A673 (cell line): ENCODE data around the gene NR2F2. TPM values are rescaled to one million over a fixed set of nuclear protein-coding genes. Genes with fewer than 3 reads are reported as not detected.

Experiments
- BruUV-seq: library from RNA; stranded (reverse); fragments of 400-500 nt; replicated peaks from 2 replicates; lab custom pipeline; 2021; lab: Mats Ljungman, UMichigan
- CTCF ChIA-PET: fragments of 300-600 bp; sonication (Branson Sonifier 250); formaldehyde crosslinking; loops from one replicate; lab custom pipeline; 2022; ENCODE audit warnings: antibody characterized with exemption; lab: Charles Lee
- POLR2A ChIA-PET: fragments of 300-600 bp; sonication (Branson Sonifier 250); formaldehyde crosslinking; loops from one replicate; lab custom pipeline; 2022; ENCODE audit warnings: antibody characterized with exemption; ENCODE audit not compliant: low non-redundant PET; lab: Charles Lee
- DNase-seq: peaks from one replicate; pipeline ENCODE4 v3.0.0-alpha.2; 2015; ENCODE audit warnings: low spot score
- H3K27ac ChIP-seq: fragments of 200-600 bp; sonication (generic); 2 replicates; pipeline ENCODE4 v1.5.1; 2016; ENCODE audit warnings: mixed run types, low read depth, mild to moderate bottlenecking, mixed read lengths, antibody characterized with exemption, low read length; ENCODE audit not compliant: poor library complexity, severe bottlenecking
- H3K27me3 ChIP-seq: fragments of 200-600 bp; sonication (generic); replicated peaks from 2 replicates; pipeline ENCODE4 v1.6.1; 2017; ENCODE audit warnings: mixed run types, low read depth, mild to moderate bottlenecking, mixed read lengths, antibody characterized with exemption, low read length; ENCODE audit not compliant: insufficient read depth, poor library complexity
- H3K36me3 ChIP-seq: fragments of 200-600 bp; sonication (generic); 2 replicates; pipeline ENCODE4 v1.6.1; 2016; ENCODE audit warnings: mixed run types, mild to moderate bottlenecking, mixed read lengths, antibody characterized with exemption, low read length; ENCODE audit not compliant: insufficient read depth, poor library complexity, severe bottlenecking
- H3K4me1 ChIP-seq: fragments of 200-600 bp; sonication (generic); 2 replicates; pipeline ENCODE4 v1.6.1; 2017; ENCODE audit warnings: mixed run types, mild to moderate bottlenecking, mixed read lengths, antibody characterized with exemption, low read length; ENCODE audit not compliant: insufficient read depth, poor library complexity, severe bottlenecking
- H3K4me3 ChIP-seq: fragments of 200-600 bp; sonication (generic); 2 replicates; pipeline ENCODE4 v1.5.1; 2016; ENCODE audit warnings: low read depth, mixed run types, mild to moderate bottlenecking, mixed read lengths, low read length; ENCODE audit not compliant: poor library complexity, severe bottlenecking
- H3K9me3 ChIP-seq: fragments of 200-600 bp; sonication (generic); 2 replicates; pipeline ENCODE4 v1.6.1; 2016; ENCODE audit warnings: mixed run types, low read depth, mild to moderate bottlenecking, mixed read lengths, antibody characterized with exemption, low read length; ENCODE audit not compliant: poor library complexity, severe bottlenecking
- EZH2 ChIP-seq: fragments of 200-600 bp; sonication (generic); IDR thresholded peaks from 2 replicates; pipeline ENCODE4 v1.6.1; 2017; ENCODE audit warnings: borderline replicate concordance, low read depth, mild to moderate bottlenecking, mixed read lengths, antibody characterized with exemption, low read length; ENCODE audit not compliant: poor library complexity, severe bottlenecking
- intact Hi-C: fragments of 100-400 bp; cut with micrococcal nuclease; formaldehyde crosslinking; loops from one replicate; pipeline ENCODE4 v1.10.0; 2022; ENCODE audit not compliant: unreplicated experiment
- total RNA-seq: library from RNA; stranded (reverse); gene quantifications from 2 replicates; pipeline ENCODE4 v1.2.3, GENCODE V29; 2021
- TF ChIP-seq, protein P1 (sequence below): fragments of 300-800, 200-600 bp; sonication (generic); conservative IDR thresholded peaks from 2 replicates; pipeline ENCODE4 v1.5.1; 2017; ENCODE audit warnings: low read depth, mild to moderate bottlenecking, antibody characterized with exemption, low read length, moderate library complexity, mixed read lengths

Gene NR2F2
- total RNA-seq, 1 experiment from 2014 or later: 106 TPM

DNA sequence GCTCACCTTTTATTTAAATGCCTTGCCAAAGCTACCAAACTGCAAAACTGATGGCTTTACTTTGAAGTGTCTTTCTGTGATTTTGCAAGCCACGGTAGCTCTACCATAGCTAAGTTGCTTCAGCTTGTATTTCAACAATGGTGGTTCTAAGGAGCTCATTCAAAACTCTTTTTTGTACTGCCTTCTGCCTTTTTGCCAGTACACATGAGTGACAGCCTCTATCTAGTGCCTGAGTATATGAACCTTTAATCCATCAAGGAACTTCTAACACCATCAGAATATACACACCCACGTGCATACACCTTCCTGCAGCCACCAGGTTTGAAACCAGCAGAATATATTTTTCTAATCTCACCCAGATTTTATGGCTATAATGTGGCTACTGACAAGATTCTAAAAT is 10.4 kb upstream of the NR2F2 start:
- POLR2A ChIA-PET: interaction anchor here (0.6 kb wide), 1 partner anchor 1705 kb away, joined by 3 read pairs; no protein-coding TSS in a partner anchor
- no peaks in the 10 kb centered on the region for H3K36me3 ChIP-seq
- no peaks in the 10 kb centered on the region for H3K9me3 ChIP-seq
- H3K4me1 ChIP-seq: peaks cover 50% of the 10 kb centered on the region
- no TSS peak for BruUV-seq
- CTCF ChIA-PET: interaction anchor here (0.5 kb wide), 1 partner anchor 173 kb away, joined by 4 read pairs; no protein-coding TSS in a partner anchor
- DNase-seq: no peak
- H3K27ac ChIP-seq: no peak overlapping the region
- H3K4me3 ChIP-seq: no peak overlapping the region
- intact Hi-C loops: loop anchor here (10.0 kb wide), 3 partner anchors 265 to 715 kb away; no protein-coding TSS in a partner anchor
- TF ChIP-seq EZH2: no peak
- TF ChIP-seq, protein P1, sequence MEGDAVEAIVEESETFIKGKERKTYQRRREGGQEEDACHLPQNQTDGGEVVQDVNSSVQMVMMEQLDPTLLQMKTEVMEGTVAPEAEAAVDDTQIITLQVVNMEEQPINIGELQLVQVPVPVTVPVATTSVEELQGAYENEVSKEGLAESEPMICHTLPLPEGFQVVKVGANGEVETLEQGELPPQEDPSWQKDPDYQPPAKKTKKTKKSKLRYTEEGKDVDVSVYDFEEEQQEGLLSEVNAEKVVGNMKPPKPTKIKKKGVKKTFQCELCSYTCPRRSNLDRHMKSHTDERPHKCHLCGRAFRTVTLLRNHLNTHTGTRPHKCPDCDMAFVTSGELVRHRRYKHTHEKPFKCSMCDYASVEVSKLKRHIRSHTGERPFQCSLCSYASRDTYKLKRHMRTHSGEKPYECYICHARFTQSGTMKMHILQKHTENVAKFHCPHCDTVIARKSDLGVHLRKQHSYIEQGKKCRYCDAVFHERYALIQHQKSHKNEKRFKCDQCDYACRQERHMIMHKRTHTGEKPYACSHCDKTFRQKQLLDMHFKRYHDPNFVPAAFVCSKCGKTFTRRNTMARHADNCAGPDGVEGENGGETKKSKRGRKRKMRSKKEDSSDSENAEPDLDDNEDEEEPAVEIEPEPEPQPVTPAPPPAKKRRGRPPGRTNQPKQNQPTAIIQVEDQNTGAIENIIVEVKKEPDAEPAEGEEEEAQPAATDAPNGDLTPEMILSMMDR: no peak
- no peaks in the 10 kb centered on the region for H3K27me3 ChIP-seq

DNA sequence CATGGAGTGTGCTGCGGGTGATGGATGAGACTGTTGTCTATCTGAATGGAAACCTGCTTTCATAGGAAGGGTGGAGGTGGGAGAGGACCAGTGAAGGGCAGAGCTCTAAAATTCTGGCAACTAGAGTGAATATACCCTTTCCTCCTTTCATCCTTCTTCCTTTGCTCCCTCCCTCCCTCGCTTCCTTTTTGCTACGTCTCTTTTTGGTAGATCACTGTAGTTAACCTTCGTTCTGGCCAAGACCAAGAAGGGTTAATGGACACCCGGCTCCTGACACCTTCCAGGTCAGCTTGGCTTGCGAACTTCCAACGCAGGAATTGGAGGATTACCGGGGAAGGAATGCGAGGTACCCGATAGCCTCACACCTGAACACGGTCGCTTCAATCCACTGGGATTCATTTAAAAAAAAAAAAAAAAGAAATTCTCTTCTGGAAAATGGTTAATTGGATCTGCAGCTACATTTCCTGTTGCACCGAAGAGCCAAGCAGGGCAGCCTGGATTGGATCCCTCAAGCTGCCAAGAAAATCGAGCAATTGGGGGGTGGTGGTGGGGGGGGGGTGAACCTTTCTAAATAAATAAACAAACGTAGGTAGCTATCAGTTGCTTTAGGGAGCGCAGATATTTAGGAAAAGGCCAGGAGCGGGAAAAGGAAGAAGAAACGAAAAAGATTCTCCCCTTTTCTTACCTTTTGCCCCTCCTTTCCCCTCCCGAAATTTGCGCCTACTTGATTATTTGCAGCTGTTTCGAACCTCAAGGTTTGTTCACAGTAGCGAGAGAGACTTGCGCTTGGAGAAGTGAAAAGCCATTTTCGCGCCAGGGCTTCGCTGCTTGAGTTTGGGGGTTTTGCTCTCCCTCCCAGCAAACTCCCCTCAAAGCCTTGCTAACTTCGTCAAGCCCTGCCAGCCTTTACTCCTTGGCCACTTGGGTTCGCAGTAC is 9.5 kb upstream of the NR2F2 start:
- no peaks in the 10 kb centered on the region for H3K9me3 ChIP-seq
- peak overlapping the region; percentile 53 for H3K27ac ChIP-seq
- ChIA-PET POLR2A (no interaction called here), CTCF (no interaction called here)
- intact Hi-C loops: loop anchor here (10.0 kb wide), 3 partner anchors 266 to 716 kb away; no protein-coding TSS in a partner anchor
- no peak for TF ChIP-seq EZH2
- TF ChIP-seq, protein P1: no peak
- no peak for DNase-seq
- H3K36me3 ChIP-seq: no peaks in the 10 kb centered on the region
- peaks cover 50% of the 10 kb centered on the region for H3K4me1 ChIP-seq
- H3K4me3 ChIP-seq: peak overlapping the region; percentile 48
- no TSS peak for BruUV-seq
- H3K27me3 ChIP-seq: no peaks in the 10 kb centered on the region

DNA sequence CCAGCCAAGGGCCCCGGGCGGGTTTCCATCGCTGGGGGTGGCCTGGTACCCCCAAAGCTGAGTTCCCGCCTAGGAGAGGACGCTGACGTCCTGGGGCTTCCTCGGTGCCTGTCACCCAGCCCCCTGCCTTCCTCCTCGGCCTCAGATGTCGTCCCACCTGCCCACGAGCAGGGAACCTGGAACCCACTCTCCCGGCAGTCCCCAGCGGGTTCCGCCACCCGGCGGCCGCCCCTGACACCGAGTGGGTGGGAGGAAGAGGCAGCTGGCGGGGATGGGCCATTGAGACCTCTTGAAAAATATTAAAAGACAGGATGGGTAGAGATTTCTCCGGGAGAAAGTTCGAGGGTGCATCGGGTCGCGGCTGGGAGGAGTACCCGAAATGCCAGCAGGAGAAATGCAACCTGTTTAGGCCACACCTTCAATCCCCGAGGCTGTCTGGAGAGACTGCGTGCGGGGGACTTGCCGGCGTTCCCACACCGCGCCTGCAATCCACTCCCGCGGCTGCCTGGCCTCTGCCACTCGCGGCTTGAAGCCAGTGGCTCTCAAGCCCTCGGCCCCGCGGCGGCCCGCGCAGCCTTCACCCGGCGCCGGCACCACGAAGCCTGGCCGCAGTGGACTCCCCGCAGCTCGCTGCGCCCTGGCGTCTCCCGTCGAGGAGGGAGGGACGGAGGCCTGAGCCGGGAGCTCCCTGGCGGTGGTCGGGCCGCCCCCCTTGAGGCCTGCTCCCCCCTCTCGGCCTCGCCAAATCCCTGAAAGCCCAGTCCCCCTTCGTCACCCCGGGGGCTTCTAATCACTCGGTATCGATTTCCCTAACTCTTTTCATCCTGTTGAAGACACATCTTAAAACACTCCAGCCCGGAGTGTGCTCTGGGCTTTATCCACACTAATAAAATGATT is 8.6 kb upstream of the NR2F2 start:
- peak; percentile 43 for DNase-seq
- H3K9me3 ChIP-seq: no peaks in the 10 kb centered on the region
- POLR2A ChIA-PET: no interaction called here
- H3K27ac ChIP-seq: peak overlapping the region; percentile 53
- H3K4me3 ChIP-seq: peak overlapping the region; percentile 48
- H3K4me1 ChIP-seq: peaks cover 48% of the 10 kb centered on the region
- no TSS peak for BruUV-seq
- TF ChIP-seq, protein P1: 0 out of 2 replicates have a peak, but pooled peaks have one; percentile 13
- no peak for TF ChIP-seq EZH2
- no peaks in the 10 kb centered on the region for H3K27me3 ChIP-seq
- intact Hi-C loops: loop anchor here (10.0 kb wide), 3 partner anchors 267 to 717 kb away; no protein-coding TSS in a partner anchor
- no peaks in the 10 kb centered on the region for H3K36me3 ChIP-seq
- CTCF ChIA-PET: no interaction called here
